OCI-M2 (cell line): Measurements from ENCODE around the gene ZNF451.

Experiments
- DNase-seq: peaks from one replicate; lab custom pipeline; 2025; ENCODE audit not compliant: unreplicated experiment; lab: John Stamatoyannopoulos, UW

ZNF451 gene

GRCh38 chr6:57198926-57199636 lies 109.1 kb downstream of the ZNF451 start:
- DNase-seq: no peak

- DNase-seq: no peak
Observed at GRCh38 chr6:57201718-57202117, 111.7 kb downstream of the ZNF451 start.

GRCh38 chr6:57205550-57206328 lies 115.8 kb downstream of the ZNF451 start:
- no peak for DNase-seq

DNA sequence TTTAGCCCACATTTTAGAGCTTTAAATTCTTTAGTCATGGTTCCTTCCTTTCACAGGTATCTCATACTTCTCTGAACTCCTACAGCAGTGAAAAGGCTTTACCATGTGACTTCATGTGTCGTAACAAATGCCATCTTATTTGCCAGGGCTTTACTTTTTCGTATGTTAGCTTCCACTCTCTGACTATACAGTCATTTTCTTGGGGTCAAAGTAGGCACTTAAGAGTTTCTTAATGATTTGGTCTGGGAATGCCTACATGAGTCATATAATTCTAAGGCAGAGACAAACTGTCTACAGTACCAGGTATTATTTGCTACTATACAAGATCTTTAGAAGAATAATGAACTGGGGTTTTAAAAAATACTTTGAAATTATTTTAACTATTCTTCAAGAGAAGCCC lies 117.2 kb downstream of the ZNF451 start:
- no peak for DNase-seq

DNA sequence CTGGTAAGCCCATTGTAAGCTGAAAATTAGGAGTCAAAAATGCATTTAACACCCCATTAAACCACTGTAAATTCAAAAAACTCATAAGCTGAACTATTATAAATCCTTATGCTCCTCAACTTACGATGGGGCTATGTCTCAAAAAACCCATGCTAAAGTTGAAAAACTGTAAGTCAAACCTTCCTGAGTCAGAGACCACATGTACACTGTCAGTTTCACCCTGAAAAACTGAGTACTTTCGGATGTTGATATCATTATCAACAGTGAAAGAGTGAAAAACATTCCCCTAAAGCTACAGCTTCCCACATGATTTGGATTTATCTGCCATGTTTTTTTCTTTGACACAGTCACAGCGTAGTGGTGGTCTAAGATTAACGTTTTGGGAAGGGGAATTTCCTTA lies 117.9 kb downstream of the ZNF451 start:
- DNase-seq: no peak

- no peak for DNase-seq
Observed at GRCh38 chr6:57209030-57209429, 119.0 kb downstream of the ZNF451 start.

DNA sequence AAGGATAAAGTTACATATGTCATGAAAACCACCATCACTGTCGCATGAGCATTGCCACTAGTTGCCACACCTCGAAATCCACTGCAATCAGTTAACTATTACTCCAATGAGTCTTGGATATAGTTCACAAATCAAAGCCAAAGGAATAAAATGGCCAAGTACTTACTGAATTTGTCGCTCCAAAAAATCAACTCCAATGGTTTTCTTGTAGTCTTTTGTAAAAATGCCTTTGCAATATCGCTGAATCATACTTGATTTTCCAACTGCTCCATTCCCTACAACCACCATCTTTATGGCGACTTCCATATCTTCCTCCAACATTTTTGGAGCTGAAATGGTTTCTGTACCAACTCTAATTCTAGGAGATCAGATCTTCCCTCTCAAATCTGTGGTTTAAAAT lies 120.1 kb downstream of the ZNF451 start:
- no peak for DNase-seq

DNA sequence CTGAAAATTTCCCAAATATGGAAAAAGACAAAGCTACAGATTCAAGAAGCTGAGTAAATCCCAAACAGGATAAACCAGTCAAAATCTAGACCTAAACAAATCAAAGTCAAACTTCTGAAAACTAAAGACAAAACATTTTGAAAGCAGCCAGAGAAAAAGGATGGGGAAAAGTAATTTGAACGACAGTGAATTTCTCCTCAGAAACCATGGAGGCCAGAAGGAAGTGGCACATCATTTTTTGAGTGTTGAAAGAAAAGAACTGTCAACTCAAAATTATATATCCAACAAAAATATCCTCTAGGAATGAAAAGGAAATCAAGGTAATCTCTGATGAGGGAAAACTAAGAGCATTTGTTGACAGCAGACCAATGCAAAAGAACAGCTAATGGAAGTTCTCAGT lies 125.3 kb downstream of the ZNF451 start:
- DNase-seq: no peak

GRCh38 chr6:57216235-57217101 lies 126.5 kb downstream of the ZNF451 start:
- no peak for DNase-seq

- no peak for DNase-seq
Observed at GRCh38 chr6:57217270-57217669, 127.3 kb downstream of the ZNF451 start.
